Panc1 (cell line): ENCODE data around the gene RAP1B. TPM values are rescaled to one million over a fixed set of nuclear protein-coding genes. Genes with fewer than 3 reads are reported as not detected.

ENCODE experiments used
- ATAC-seq: fragments of 200-7000 bp; cut with Tn5 transposase; 2 replicates; pipeline ENCODE4 v1.9.1; 2020; ENCODE audit warnings: mild to moderate bottlenecking, moderate library complexity
- BruUV-seq: library from RNA; stranded (reverse); fragments of 400-500 nt; replicated peaks from 2 replicates; lab custom pipeline; 2021; lab: Mats Ljungman, UMichigan
- CTCF ChIA-PET: fragments of 300-600 bp; sonication (Branson Sonifier 250); formaldehyde crosslinking; loops from one replicate; lab custom pipeline; 2022; ENCODE audit warnings: antibody characterized with exemption; lab: Charles Lee
- POLR2A ChIA-PET: fragments of 300-600 bp; sonication (Branson Sonifier 250); formaldehyde crosslinking; loops from one replicate; lab custom pipeline; 2022; ENCODE audit warnings: antibody characterized with exemption; lab: Charles Lee
- DNase-seq: peaks from one replicate; pipeline ENCODE4 v3.0.0-alpha.2; 2010; ENCODE audit warnings: low read depth, low spot score
- H3K27ac ChIP-seq: 2 replicates; pipeline ENCODE4 v1.5.1; 2011; ENCODE audit warnings: mild to moderate bottlenecking, low read length, inconsistent platforms
- H3K27me3 ChIP-seq: fragments of 200-500 bp; sonication (Bioruptor generic); 2 replicates; pipeline ENCODE4 v1.6.0; 2014; ENCODE audit warnings: low read length, inconsistent platforms; ENCODE audit not compliant: control insufficient read depth, insufficient read depth
- H3K36me3 ChIP-seq: fragments of 200-500 bp; sonication (Bioruptor generic); 2 replicates; pipeline ENCODE4 v1.5.1; 2014; ENCODE audit warnings: inconsistent platforms, mild to moderate bottlenecking, low read length, moderate library complexity; ENCODE audit not compliant: control insufficient read depth, insufficient read depth
- H3K4me1 ChIP-seq: 2 replicates; pipeline ENCODE4 v1.5.1; 2011; ENCODE audit warnings: inconsistent platforms, mild to moderate bottlenecking, low read length, moderate library complexity; ENCODE audit not compliant: control insufficient read depth, insufficient read depth
- H3K4me3 ChIP-seq, 2 experiments: 2 replicates each; pipeline ENCODE4 v1.5.1; 2011 to 2012; ENCODE audit warnings: low read depth in 2 of 2, low read length in 2 of 2, mild to moderate bottlenecking in 2 of 2, inconsistent platforms in 1 of 2, moderate library complexity in 1 of 2
- H3K9me3 ChIP-seq: fragments of 200-500 bp; sonication (Bioruptor generic); 2 replicates; pipeline ENCODE4 v1.5.1; 2014; ENCODE audit warnings: low read depth, mild to moderate bottlenecking, inconsistent platforms, low read length, moderate library complexity; ENCODE audit not compliant: control insufficient read depth, insufficient read depth
- POLR2AphosphoS5 ChIP-seq: IDR thresholded peaks from 2 replicates; pipeline ENCODE4 v1.6.1; 2012; ENCODE audit warnings: mild to moderate bottlenecking, low read depth, low read length, moderate library complexity
- REST ChIP-seq, 2 experiments: IDR thresholded peaks; 2 replicates each; pipeline ENCODE4 v1.6.1; 2011 to 2012; ENCODE audit warnings: low read depth in 2 of 2, control low read depth in 1 of 2, low read length in 1 of 2, mild to moderate bottlenecking in 1 of 2, moderate library complexity in 1 of 2; ENCODE audit not compliant: insufficient read depth in 1 of 2
- SIN3A ChIP-seq: IDR thresholded peaks from 2 replicates; pipeline ENCODE4 v1.6.1; 2012; ENCODE audit warnings: low read depth, mild to moderate bottlenecking, low read length, moderate library complexity, borderline replicate concordance; ENCODE audit not compliant: insufficient read depth
- TCF7L2 ChIP-seq: IDR thresholded peaks from 2 replicates; pipeline ENCODE4 v1.6.1; 2011; ENCODE audit warnings: mild to moderate bottlenecking, low read depth, low read length, inconsistent platforms
- in situ Hi-C: cut with HindIII; loops from 2 replicates; pipeline ENCODE4 v1.10.0; 2016; ENCODE audit warnings: low sequenced_read_pairs, low pct_unique_long_range_greater_than_20kb
- intact Hi-C: fragments of 100-400 bp; cut with micrococcal nuclease; formaldehyde crosslinking; loops from one replicate; pipeline ENCODE4 v1.10.0; 2022; ENCODE audit not compliant: unreplicated experiment
- total RNA-seq: library from RNA; stranded (reverse); gene quantifications from one replicate; pipeline ENCODE4 v1.2.1, GENCODE V29; 2021; ENCODE audit not compliant: unreplicated experiment
- TF ChIP-seq, protein P1 (sequence below): fragments of 450-650 bp; IDR thresholded peaks from 2 replicates; pipeline ENCODE4 v1.5.1; 2017; ENCODE audit warnings: mild to moderate bottlenecking

Gene RAP1B
- total RNA-seq, 1 experiment from 2014 or later, result 328 TPM

DNA sequence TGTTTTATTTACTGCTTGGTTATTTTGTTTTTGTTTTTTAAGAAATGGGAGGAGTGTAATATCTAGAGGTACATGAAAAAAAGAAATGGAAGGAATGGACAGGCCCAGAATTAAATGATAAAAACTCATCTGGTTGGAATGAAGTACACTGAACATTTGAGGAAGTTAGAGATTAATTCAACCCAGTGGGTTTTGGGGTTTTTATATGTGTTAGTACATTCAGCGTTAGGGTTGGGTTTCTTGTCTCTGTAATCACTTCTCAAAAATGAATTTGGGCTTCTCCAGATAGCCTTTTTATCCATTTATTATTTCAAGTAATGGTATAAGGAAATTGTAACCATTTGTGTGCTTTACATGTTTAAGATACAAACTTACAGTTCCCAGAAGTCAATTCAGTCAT lies 56.6 kb downstream of the RAP1B start:
- CTCF ChIA-PET, result no interaction called here
- H3K36me3 ChIP-seq, result peaks cover 8% of the 10 kb centered on the region; the same call in 1 of the 2 replicates
- ATAC-seq (no peak), DNase-seq (no peak)
- in situ Hi-C loops (no loop called here), intact Hi-C loops (no loop called here)
- H3K27ac ChIP-seq, result no peak overlapping the region
- no TSS peak for BruUV-seq
- no peak overlapping the region for H3K4me3 ChIP-seq
- TF ChIP-seq, protein P1, sequence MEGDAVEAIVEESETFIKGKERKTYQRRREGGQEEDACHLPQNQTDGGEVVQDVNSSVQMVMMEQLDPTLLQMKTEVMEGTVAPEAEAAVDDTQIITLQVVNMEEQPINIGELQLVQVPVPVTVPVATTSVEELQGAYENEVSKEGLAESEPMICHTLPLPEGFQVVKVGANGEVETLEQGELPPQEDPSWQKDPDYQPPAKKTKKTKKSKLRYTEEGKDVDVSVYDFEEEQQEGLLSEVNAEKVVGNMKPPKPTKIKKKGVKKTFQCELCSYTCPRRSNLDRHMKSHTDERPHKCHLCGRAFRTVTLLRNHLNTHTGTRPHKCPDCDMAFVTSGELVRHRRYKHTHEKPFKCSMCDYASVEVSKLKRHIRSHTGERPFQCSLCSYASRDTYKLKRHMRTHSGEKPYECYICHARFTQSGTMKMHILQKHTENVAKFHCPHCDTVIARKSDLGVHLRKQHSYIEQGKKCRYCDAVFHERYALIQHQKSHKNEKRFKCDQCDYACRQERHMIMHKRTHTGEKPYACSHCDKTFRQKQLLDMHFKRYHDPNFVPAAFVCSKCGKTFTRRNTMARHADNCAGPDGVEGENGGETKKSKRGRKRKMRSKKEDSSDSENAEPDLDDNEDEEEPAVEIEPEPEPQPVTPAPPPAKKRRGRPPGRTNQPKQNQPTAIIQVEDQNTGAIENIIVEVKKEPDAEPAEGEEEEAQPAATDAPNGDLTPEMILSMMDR, result no peak
- TF ChIP-seq SIN3A, result no peak
- TF ChIP-seq REST (IDR thresholded peaks at IDR 0.05; ENCODE audit: insufficient read depth in 1 of 2, low read depth in 2 of 2, low read length in 1 of 2), result no peak
- POLR2A ChIA-PET, result no interaction called here
- peaks cover 11% of the 10 kb centered on the region; the same call in 1 of the 2 replicates for H3K4me1 ChIP-seq
- H3K27me3 ChIP-seq, result no peaks in the 10 kb centered on the region
- no peaks in the 10 kb centered on the region for H3K9me3 ChIP-seq

DNA sequence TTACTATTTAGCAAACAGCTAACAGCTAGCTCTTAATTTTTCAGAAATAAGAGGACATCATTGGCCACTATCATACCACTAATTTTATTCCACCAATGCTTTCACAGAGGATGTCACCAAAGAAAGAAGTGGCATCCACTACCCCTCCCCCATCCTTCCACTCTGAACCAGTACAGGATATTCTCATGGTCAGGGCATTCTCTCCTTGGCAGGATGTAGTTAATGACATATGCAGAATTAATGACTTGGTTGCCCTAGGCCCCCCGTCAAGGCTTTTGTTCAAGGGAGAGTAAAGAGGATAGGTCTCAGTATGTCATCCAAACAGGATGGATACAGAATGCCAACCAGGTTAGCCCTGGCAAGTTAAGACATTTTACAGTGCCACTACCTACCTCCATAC lies 57.2 kb downstream of the RAP1B start:
- in situ Hi-C loops (no loop called here), intact Hi-C loops (no loop called here)
- ChIA-PET POLR2A (no interaction called here), CTCF (no interaction called here)
- H3K4me3 ChIP-seq, result no peak overlapping the region
- H3K27ac ChIP-seq, result no peak overlapping the region
- peaks cover 11% of the 10 kb centered on the region; the same call in 1 of the 2 replicates for H3K4me1 ChIP-seq
- BruUV-seq, result no TSS peak
- H3K9me3 ChIP-seq, result no peaks in the 10 kb centered on the region
- DNase-seq (no peak), ATAC-seq (peak; percentile 28; the same call in 1 of the 2 replicates)
- H3K36me3 ChIP-seq, result peaks cover 4% of the 10 kb centered on the region; the same call in 1 of the 2 replicates
- no peaks in the 10 kb centered on the region for H3K27me3 ChIP-seq
- TF ChIP-seq, protein P1, result no peak
- TF ChIP-seq REST (IDR thresholded peaks at IDR 0.05; ENCODE audit: insufficient read depth in 1 of 2, low read depth in 2 of 2, low read length in 1 of 2), result no peak
- TF ChIP-seq SIN3A, result no peak
- TF ChIP-seq TCF7L2, result no peak
- TF ChIP-seq POLR2AphosphoS5, result no peak
